ENCODE measurements around the gene CCDC18. TPM values are rescaled to one million over a fixed set of nuclear protein-coding genes. Genes with fewer than 3 reads are reported as not detected.

CCDC18 gene
- total RNA-seq, 4 donors from 2014 or later = 2.7 to 15.9 (median 4.0) TPM

- H3K27me3 ChIP-seq = no peaks in the 10 kb centered on the region
- no peak overlapping the region for H3K4me3 ChIP-seq
- WGBS = 95% methylated on average over 4 of the region's 4 CpGs
- no peak for DNase-seq (ENCODE audit: low spot score in 2 of 2)
- H3K27ac ChIP-seq = no peak overlapping the region
- no peaks in the 10 kb centered on the region for H3K36me3 ChIP-seq
- TF ChIP-seq POLR2AphosphoS5 (IDR thresholded peaks at IDR 0.05) (no peak), EP300 (IDR thresholded peaks at IDR 0.05) (no peak), POLR2A (IDR thresholded peaks at IDR 0.05) (no peak), CTCF (IDR thresholded peaks at IDR 0.05) (no peak)
- H3K4me1 ChIP-seq = no peaks in the 10 kb centered on the region
- H3K9me3 ChIP-seq = no peaks in the 10 kb centered on the region
These were observed 20.2 kb downstream of the CCDC18 start for GRCh38 chr1:93200714-93201113.

GRCh38 chr1:93205892-93206566, 25.5 kb downstream of the CCDC18 start:
- Histone ChIP-seq H3K36me3 (no peaks in the 10 kb centered on the region), H3K27ac (no peak overlapping the region), H3K4me1 (no peaks in the 10 kb centered on the region), H3K27me3 (no peaks in the 10 kb centered on the region), H3K4me3 (no peak overlapping the region), H3K9me3 (no peaks in the 10 kb centered on the region)
- WGBS = 95% methylated on average over 6 of the region's 6 CpGs
- DNase-seq (ENCODE audit: low spot score in 2 of 2) = no peak
- TF ChIP-seq CTCF (IDR thresholded peaks at IDR 0.05) = no peak
- no peak for TF ChIP-seq EP300 (IDR thresholded peaks at IDR 0.05)
- TF ChIP-seq POLR2AphosphoS5 (IDR thresholded peaks at IDR 0.05) = no peak
- TF ChIP-seq POLR2A (IDR thresholded peaks at IDR 0.05) = no peak

GRCh38 chr1:93206567-93206954, 26.0 kb downstream of the CCDC18 start:
- no peaks in the 10 kb centered on the region for H3K36me3 ChIP-seq
- no peak for DNase-seq (ENCODE audit: low spot score in 2 of 2)
- H3K4me3 ChIP-seq = no peak overlapping the region
- H3K27ac ChIP-seq = no peak overlapping the region
- H3K9me3 ChIP-seq = no peaks in the 10 kb centered on the region
- TF ChIP-seq CTCF (IDR thresholded peaks at IDR 0.05) (no peak), EP300 (IDR thresholded peaks at IDR 0.05) (no peak), POLR2A (IDR thresholded peaks at IDR 0.05) (no peak), POLR2AphosphoS5 (IDR thresholded peaks at IDR 0.05) (no peak)
- no peaks in the 10 kb centered on the region for H3K27me3 ChIP-seq
- H3K4me1 ChIP-seq = no peaks in the 10 kb centered on the region

- Histone ChIP-seq H3K4me3 (no peak overlapping the region), H3K9me3 (no peaks in the 10 kb centered on the region), H3K4me1 (no peaks in the 10 kb centered on the region), H3K36me3 (no peaks in the 10 kb centered on the region), H3K27ac (no peak overlapping the region), H3K27me3 (no peaks in the 10 kb centered on the region)
- 94% methylated on average over 5 of the region's 5 CpGs for WGBS
- no peak for TF ChIP-seq EP300 (IDR thresholded peaks at IDR 0.05)
- no peak for TF ChIP-seq POLR2AphosphoS5 (IDR thresholded peaks at IDR 0.05)
- TF ChIP-seq CTCF (IDR thresholded peaks at IDR 0.05) = no peak
- no peak for TF ChIP-seq POLR2A (IDR thresholded peaks at IDR 0.05)
- no peak for DNase-seq (ENCODE audit: low spot score in 2 of 2)
These were observed 26.7 kb downstream of the CCDC18 start for GRCh38 chr1:93207211-93207610.

GRCh38 chr1:93215322-93215721, 34.8 kb downstream of the CCDC18 start:
- TF ChIP-seq CTCF (IDR thresholded peaks at IDR 0.05) (no peak), POLR2A (IDR thresholded peaks at IDR 0.05) (no peak), POLR2AphosphoS5 (IDR thresholded peaks at IDR 0.05) (no peak), EP300 (IDR thresholded peaks at IDR 0.05) (no peak)
- peaks cover 4% of the 10 kb centered on the region for H3K36me3 ChIP-seq
- H3K4me3 ChIP-seq = no peak overlapping the region
- no peaks in the 10 kb centered on the region for H3K4me1 ChIP-seq
- WGBS = 94% methylated on average over 2 of the region's 2 CpGs
- H3K27ac ChIP-seq = no peak overlapping the region
- H3K27me3 ChIP-seq = no peaks in the 10 kb centered on the region
- no peak for DNase-seq (ENCODE audit: low spot score in 2 of 2)
- H3K9me3 ChIP-seq = no peaks in the 10 kb centered on the region
